WTC11 (cell line): ENCODE results near the gene CD59. TPM values are rescaled to one million over a fixed set of nuclear protein-coding genes. Genes with fewer than 3 reads are reported as not detected.
A peak's percentile ranks its signal among the peaks of the same experiment; 100 is the strongest.

ENCODE experiments used
- ATAC-seq: fragments of 200-7000 bp; cut with Tn5 transposase; 2 replicates; pipeline ENCODE4 v1.10.0; 2021; ENCODE audit warnings: mild to moderate bottlenecking, moderate library complexity
- CTCF ChIA-PET: fragments of 300-600 bp; sonication (Branson Sonifier 250); formaldehyde crosslinking; loops from one replicate; lab custom pipeline; 2021; ENCODE audit warnings: antibody characterized with exemption; lab: Charles Lee
- POLR2A ChIA-PET: fragments of 350-600 bp; sonication (Branson Sonifier 250); formaldehyde crosslinking; loops from one replicate; lab custom pipeline; 2021; ENCODE audit warnings: antibody characterized with exemption; lab: Charles Lee
- DNase-seq: peaks from one replicate; pipeline ENCODE4 v3.0.0; 2021; ENCODE audit warnings: low spot score
- H3K27ac Mint-ChIP-seq: 2 replicates; pipeline ENCODE4 v1.8.0; 2021; ENCODE audit warnings: mixed read lengths
- H3K27me3 Mint-ChIP-seq: 2 replicates; pipeline ENCODE4 v1.8.0; 2021; ENCODE audit warnings: low read depth, mild to moderate bottlenecking, moderate library complexity, mixed read lengths
- H3K36me3 Mint-ChIP-seq: 2 replicates; pipeline ENCODE4 v1.8.0; 2021; ENCODE audit warnings: mixed read lengths
- H3K4me1 Mint-ChIP-seq: 2 replicates; pipeline ENCODE4 v1.8.0; 2022; ENCODE audit warnings: mixed read lengths
- H3K4me3 Mint-ChIP-seq: 2 replicates; pipeline ENCODE4 v1.8.0; 2021; ENCODE audit warnings: mild to moderate bottlenecking, moderate library complexity, mixed read lengths
- H3K9me3 Mint-ChIP-seq: 2 replicates; pipeline ENCODE4 v1.8.0; 2021; ENCODE audit warnings: mixed read lengths
- ATF3 ChIP-seq: sonication (generic); formaldehyde crosslinking; conservative IDR thresholded peaks from 2 replicates; pipeline ENCODE4 v1.8.1; 2022; ENCODE audit warnings: mild to moderate bottlenecking, missing genetic modification reagents
- CDX4 ChIP-seq: fragments of 250-450 bp; sonication (Bioruptor Pico); IDR thresholded peaks from 2 replicates; pipeline ENCODE4 v1.9.0; 2021; ENCODE audit warnings: moderate library complexity, mild to moderate bottlenecking, inconsistent platforms, borderline replicate concordance
- ELF4 ChIP-seq: sonication (generic); formaldehyde crosslinking; IDR thresholded peaks from 2 replicates; pipeline ENCODE4 v1.8.1; 2022; ENCODE audit warnings: low read depth, mild to moderate bottlenecking, moderate library complexity, missing genetic modification reagents
- GTF2I ChIP-seq: fragments of 250-450 bp; sonication (Bioruptor Pico); conservative IDR thresholded peaks from 2 replicates; pipeline ENCODE4 v1.4.0; 2021; ENCODE audit warnings: mild to moderate bottlenecking
- HMGA2 ChIP-seq: fragments of 250-450 bp; sonication (Bioruptor Pico); IDR thresholded peaks from 2 replicates; pipeline ENCODE4 v1.4.0; 2021; ENCODE audit warnings: mild to moderate bottlenecking, moderate library complexity
- IRF2 ChIP-seq: sonication (generic); formaldehyde crosslinking; IDR thresholded peaks from 2 replicates; pipeline ENCODE4 v1.8.0; 2022; ENCODE audit warnings: low read depth, missing genetic modification reagents, borderline replicate concordance
- JAZF1 ChIP-seq: fragments of 250-450 bp; sonication (Bioruptor Pico); IDR thresholded peaks from 2 replicates; pipeline ENCODE4 v1.9.0; 2021; ENCODE audit warnings: moderate library complexity, mild to moderate bottlenecking, inconsistent platforms
- MLX ChIP-seq: sonication (generic); formaldehyde crosslinking; IDR thresholded peaks from 2 replicates; pipeline ENCODE4 v1.8.1; 2023; ENCODE audit warnings: mild to moderate bottlenecking, missing genetic modification reagents, moderate library complexity
- PRDM15 ChIP-seq: sonication (generic); formaldehyde crosslinking; IDR thresholded peaks from 2 replicates; pipeline ENCODE4 v1.8.0; 2022; ENCODE audit warnings: missing genetic modification reagents
- TP53 ChIP-seq: sonication (generic); formaldehyde crosslinking; IDR thresholded peaks from 2 replicates; pipeline ENCODE4 v1.8.1; 2023; ENCODE audit warnings: mild to moderate bottlenecking, missing genetic modification reagents
- ZBTB21 ChIP-seq: sonication (generic); formaldehyde crosslinking; IDR thresholded peaks from 2 replicates; pipeline ENCODE4 v1.8.1; 2023; ENCODE audit warnings: mild to moderate bottlenecking, missing genetic modification reagents, borderline replicate concordance
- ZBTB43 ChIP-seq: sonication (generic); formaldehyde crosslinking; IDR thresholded peaks from 2 replicates; pipeline ENCODE4 v1.8.1; 2023; ENCODE audit warnings: mild to moderate bottlenecking, missing genetic modification reagents
- ZNF425 ChIP-seq: fragments of 250-450 bp; sonication (Bioruptor Pico); conservative IDR thresholded peaks from 2 replicates; pipeline ENCODE4 v1.9.0; 2021; ENCODE audit warnings: mild to moderate bottlenecking
- ZNF512 ChIP-seq: sonication (generic); formaldehyde crosslinking; IDR thresholded peaks from 2 replicates; pipeline ENCODE4 v1.8.1; 2022; ENCODE audit warnings: missing genetic modification reagents, borderline replicate concordance
- ZNF532 ChIP-seq: fragments of 250-450 bp; sonication (Bioruptor Pico); IDR thresholded peaks from 2 replicates; pipeline ENCODE4 v1.9.0; 2021; ENCODE audit warnings: mild to moderate bottlenecking, borderline replicate concordance
- total RNA-seq: library from RNA; stranded (reverse); gene quantifications from 3 replicates; pipeline ENCODE4 v1.2.3, GENCODE V29; 2021

CD59 gene
- total RNA-seq, 1 experiment from 2014 or later, result 65.8 TPM

GRCh38 chr11:33779849-33780528 is 43.8 kb upstream of the CD59 start (continued):
- no peak for TF ChIP-seq JAZF1 (CRISPR knock-in tag)
- no peak for TF ChIP-seq GTF2I (CRISPR knock-in tag)
- no peak for TF ChIP-seq HMGA2

GRCh38 chr11:33778675-33779074 is 42.5 kb upstream of the CD59 start:
- Mint-ChIP-seq H3K27ac (no peak overlapping the region), H3K4me1 (peaks cover 42% of the 10 kb centered on the region), H3K9me3 (peaks cover 4% of the 10 kb centered on the region; the same call in 1 of the 2 replicates), H3K4me3 (no peak overlapping the region), H3K36me3 (no peaks in the 10 kb centered on the region), H3K27me3 (peaks cover 22% of the 10 kb centered on the region)
- ChIA-PET CTCF (interaction anchor here (1.8 kb wide), 1 partner anchor 30 kb away, joined by 4 read pairs; no protein-coding TSS in a partner anchor), POLR2A (no interaction called here)
- ATAC-seq (no peak; the same call in 1 of the 2 replicates), DNase-seq (no peak)
- TF ChIP-seq ATF3 (CRISPR knock-in tag) (no peak), PRDM15 (peak; percentile 92), ZBTB21 (CRISPR knock-in tag) (no peak)

GRCh38 chr11:33777906-33778305 is 41.7 kb upstream of the CD59 start:
- POLR2A ChIA-PET, result no interaction called here
- TF ChIP-seq MLX, result no peak
- TF ChIP-seq ZNF425, result no peak
- no peak for TF ChIP-seq ZNF512 (CRISPR knock-in tag)
- TF ChIP-seq ELF4 (CRISPR knock-in tag), result no peak
- TF ChIP-seq ZNF532 (CRISPR knock-in tag), result no peak
- no peak for TF ChIP-seq TP53 (CRISPR knock-in tag)
- TF ChIP-seq CDX4 (CRISPR knock-in tag), result no peak
- no peak for TF ChIP-seq ZBTB43
- no peak for TF ChIP-seq IRF2 (CRISPR knock-in tag)

More at GRCh38 chr11:33777906-33778305, 41.7 kb upstream of the CD59 start:
- H3K4me3 Mint-ChIP-seq, result no peak overlapping the region
- ATAC-seq (no peak), DNase-seq (no peak)
- no peak overlapping the region for H3K27ac Mint-ChIP-seq
- peaks cover 4% of the 10 kb centered on the region; the same call in 1 of the 2 replicates for H3K9me3 Mint-ChIP-seq
- H3K27me3 Mint-ChIP-seq, result peaks cover 29% of the 10 kb centered on the region
- H3K36me3 Mint-ChIP-seq, result no peaks in the 10 kb centered on the region
- H3K4me1 Mint-ChIP-seq, result peaks cover 46% of the 10 kb centered on the region
- CTCF ChIA-PET, result interaction anchor here (0.7 kb wide), 1 partner anchor 61 kb away, joined by 3 read pairs; no protein-coding TSS in a partner anchor
